Measurements from ENCODE around the gene ARMC12. TPM values are rescaled to one million over a fixed set of nuclear protein-coding genes. Genes with fewer than 3 reads are reported as not detected.

ARMC12 gene
- total and polyA plus RNA-seq, 2 of the 13 experiments (the other 11 are each of a cell fraction or from before 2014, with no cell fraction given) = 1.3 TPM; not detected in 1

GRCh38 chr6:35687658-35688604, 48.9 kb upstream of the ARMC12 start (continued):
- TF ChIP-seq ZNF549 (CRISPR knock-in tag; IDR thresholded peaks at IDR 0.05) = no peak
- no peak for TF ChIP-seq FOXM1 (CRISPR knock-in tag; IDR thresholded peaks at IDR 0.05)
- no peak for TF ChIP-seq IRF9 (CRISPR knock-in tag; IDR thresholded peaks at IDR 0.05; ENCODE audit: borderline replicate concordance)
- no peak for TF ChIP-seq SP140L (CRISPR knock-in tag; IDR thresholded peaks at IDR 0.05; ENCODE audit: borderline replicate concordance)
- no peak for TF ChIP-seq ZSCAN22 (CRISPR knock-in tag; IDR thresholded peaks at IDR 0.05)
- TF ChIP-seq IKZF1 (IDR thresholded peaks at IDR 0.05) = no peak
- peak; percentile 45; the same call in 1 of the 2 replicates for TF ChIP-seq KLF15 (CRISPR knock-in tag; IDR thresholded peaks at IDR 0.05; ENCODE audit: borderline replicate concordance)
- no peak for TF ChIP-seq ZNF513 (CRISPR knock-in tag; conservative IDR thresholded peaks at IDR 0.05)
- 0 out of 2 replicates have a peak, but pooled peaks have one; percentile 63 for TF ChIP-seq HES4 (CRISPR knock-in tag; IDR thresholded peaks at IDR 0.05; ENCODE audit: borderline replicate concordance)
- no peak for TF ChIP-seq ZZZ3 (CRISPR knock-in tag; IDR thresholded peaks at IDR 0.05; ENCODE audit: borderline replicate concordance)
- 0 out of 2 replicates have a peak, but pooled peaks have one; percentile 35 for TF ChIP-seq FOXJ3 (CRISPR knock-in tag; IDR thresholded peaks at IDR 0.05; ENCODE audit: borderline replicate concordance)
- TF ChIP-seq ZNF569 (CRISPR knock-in tag; IDR thresholded peaks at IDR 0.05; ENCODE audit: borderline replicate concordance) = no peak
- TF ChIP-seq ETV6 (CRISPR knock-in tag; conservative IDR thresholded peaks at IDR 0.05) = no peak
- no peak for TF ChIP-seq NFE2L1 (CRISPR knock-in tag; IDR thresholded peaks at IDR 0.05; ENCODE audit: borderline replicate concordance)
- TF ChIP-seq HOXA5 (CRISPR knock-in tag; IDR thresholded peaks at IDR 0.05) = no peak
- no peak for TF ChIP-seq HIVEP1 (CRISPR knock-in tag; IDR thresholded peaks at IDR 0.05)
- no peak for TF ChIP-seq ATF4 (CRISPR knock-in tag; IDR thresholded peaks at IDR 0.05)

All from HepG2 (cell line).